Measurements from ENCODE around the gene TBX6.
"Not testable (repeated sequence)": the region's sequence is repeated elsewhere in the genome, so short reads cannot be mapped to it uniquely, and the experiment has no call there.

Gene TBX6

DNA sequence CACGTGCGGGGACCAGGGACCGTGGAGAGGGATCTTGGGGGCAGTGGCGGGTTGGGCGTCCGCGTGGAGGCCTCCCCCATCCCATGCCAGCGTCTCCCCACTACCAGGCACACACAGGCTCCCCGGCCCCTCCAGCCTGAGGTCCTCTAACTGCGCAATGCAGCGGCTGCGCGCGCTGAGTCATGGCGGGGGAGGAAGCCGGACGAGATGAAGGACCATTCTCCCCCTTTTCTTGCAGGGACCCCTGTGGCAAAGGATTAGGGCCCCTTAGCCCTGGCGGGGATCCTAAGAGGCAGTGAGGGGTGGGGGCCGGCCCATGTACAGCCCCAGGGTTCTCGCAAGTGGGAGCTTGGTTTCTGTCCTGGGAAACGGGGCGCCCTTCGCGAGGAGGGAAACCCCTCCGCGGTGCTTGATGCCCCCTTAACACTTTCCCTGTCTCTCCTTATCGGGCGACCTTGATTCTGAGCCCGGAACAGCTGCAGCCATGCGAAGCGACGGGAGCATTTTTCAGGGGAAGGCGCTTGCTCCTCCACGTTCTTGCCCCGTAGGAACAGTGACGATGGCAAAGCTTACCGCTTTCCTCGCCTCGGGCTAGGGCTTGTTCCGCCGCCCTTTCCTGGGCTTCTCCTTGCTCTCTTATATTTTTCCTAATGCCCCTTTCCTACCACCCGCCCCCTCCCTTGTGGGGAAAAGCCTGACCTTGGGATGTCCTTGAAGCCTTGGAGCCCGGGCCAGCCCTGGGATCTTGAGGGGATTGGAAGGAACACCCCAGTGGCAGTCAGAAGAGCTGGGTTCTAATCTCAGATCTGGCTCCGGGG, 25.6 kb downstream of the TBX6 start:
- no peak for DNase-seq (ENCODE audit: low spot score)

DNA sequence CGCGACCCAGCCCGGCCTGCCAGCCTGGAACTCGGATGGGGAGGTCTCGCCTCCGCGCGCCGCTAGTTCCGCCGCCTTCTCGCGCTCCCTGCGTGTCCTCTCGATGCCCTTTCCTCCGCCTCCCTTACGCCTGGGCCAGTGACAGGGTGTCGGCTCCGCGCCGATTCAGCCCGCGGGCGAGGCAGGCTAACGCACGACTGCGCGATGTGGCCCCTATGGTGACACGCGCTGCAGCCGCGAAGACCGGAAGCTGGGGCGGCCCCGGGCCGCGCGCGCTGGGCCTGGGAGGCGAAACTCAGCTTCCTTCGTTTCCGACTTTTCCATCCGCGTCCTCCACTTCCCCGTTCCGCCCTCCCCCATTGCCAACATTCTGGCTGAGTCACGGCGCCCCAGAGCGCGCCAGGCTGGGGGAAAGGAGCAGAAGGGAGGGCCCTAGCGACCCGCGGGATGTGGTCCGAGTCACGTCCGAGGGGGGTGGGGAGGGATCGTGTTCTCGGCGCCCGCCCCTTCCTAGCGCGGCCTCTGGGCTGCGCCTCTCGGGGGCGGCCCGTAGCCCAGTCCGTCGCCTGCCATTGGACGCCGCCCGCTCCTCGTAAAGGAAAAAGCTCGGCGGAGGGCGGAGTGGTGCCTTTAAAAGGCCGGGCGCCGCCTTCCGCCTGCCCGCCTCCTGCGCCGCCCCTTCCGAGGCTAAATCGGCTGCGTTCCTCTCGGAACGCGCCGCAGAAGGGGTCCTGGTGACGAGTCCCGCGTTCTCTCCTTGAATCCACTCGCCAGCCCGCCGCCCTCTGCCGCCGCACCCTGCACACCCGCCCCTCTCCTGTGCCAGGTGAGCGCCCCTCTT, 26.4 kb downstream of the TBX6 start, which contains the start of gene ALDOA:
Gene ALDOA, plus strand, starts transcription at position 659 of the 841 bp plus-strand sequence. CDS start 1,138 bp downstream, outside the sequence.
- DNase-seq (ENCODE audit: low spot score) = peak; percentile 95

DNA sequence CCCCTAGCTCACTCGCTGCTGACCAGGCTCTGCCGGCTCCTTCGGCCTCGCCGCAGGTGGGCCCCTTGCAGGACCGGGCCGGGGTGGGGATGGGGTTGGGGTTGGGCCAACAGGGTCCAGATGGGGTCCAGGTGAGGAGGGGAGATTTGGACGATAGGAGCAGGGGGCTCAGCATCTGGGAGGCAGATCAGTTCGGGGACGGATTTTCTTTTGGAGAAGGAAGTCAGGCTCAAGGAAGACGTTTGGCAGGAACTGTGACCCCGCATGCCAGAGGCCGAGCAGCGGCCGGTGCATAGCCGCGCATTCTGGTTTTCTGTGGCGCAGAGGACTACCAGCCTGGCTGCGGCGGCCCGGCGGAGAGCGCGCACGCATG, 27.0 kb downstream of the TBX6 start:
- DNase-seq (ENCODE audit: low spot score) = no peak

DNA sequence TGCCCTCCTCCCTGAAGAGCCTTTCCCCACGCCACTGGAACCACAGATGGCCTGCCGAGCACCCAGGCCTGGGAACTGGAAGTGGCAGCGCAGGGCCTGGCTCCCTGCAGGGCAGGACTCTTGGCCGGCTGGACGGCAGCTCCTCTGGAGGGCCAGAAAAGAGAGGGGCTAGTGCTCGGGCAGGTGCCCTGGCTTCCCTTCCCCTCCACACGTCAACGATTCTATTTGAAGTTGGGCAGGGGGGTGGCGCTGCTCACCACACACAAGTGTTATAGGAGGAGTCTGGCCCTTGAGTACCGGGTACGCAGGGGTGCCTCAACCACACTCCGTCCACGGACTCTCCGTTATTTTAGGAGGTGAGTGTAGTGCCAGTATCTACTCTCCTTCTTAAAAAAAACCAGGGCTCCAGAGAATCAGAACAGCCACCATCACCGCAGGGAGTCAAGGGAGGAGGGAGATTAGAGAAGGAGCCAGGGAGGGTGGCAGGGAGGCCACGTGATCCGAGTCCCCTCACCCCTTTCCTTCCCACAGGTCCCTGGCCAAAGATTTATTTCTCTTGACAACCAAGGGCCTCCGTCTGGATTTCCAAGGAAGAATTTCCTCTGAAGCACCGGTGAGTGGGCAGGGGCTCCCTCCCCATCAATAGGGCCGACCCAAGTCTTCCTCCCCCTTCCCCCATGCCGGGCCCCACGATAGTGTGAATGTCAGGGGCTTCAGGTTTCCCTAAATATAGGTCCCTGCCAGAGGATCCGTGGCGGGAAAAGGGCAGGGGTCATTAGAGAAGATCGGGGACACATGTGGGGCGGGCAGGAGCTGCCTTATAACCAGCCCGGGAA, 27.6 kb downstream of the TBX6 start:
- peak; percentile 76 for DNase-seq (ENCODE audit: low spot score)

DNA sequence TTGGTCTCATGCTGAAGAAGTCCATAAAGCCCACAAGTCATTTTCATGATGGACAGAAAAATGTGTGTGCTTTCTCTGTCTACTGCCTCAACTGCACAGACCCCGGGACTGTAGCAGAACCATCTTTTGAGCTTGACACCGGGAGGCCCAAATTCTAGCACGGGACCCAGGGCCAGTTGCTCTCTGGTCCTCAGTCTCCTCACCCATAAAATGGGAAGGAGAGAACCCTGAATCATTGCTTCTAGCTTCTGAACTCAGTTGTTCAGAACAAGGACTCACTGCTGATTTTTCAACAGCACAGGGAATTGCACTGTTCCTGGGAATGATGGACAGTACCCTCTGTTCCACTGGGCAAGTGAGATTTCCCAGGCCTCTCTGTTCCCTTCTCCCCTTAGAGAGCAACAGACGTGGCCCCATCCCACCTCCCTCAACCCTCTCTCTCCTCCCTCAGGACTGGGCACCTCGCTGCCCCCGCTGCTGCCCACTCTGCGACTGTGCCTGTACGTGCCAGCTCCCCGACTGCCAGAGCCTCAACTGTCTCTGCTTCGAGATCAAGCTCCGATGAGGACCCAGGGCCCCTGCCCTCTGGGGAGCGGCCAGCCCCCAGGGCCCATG, 28.3 kb downstream of the TBX6 start:
- DNase-seq (ENCODE audit: low spot score) = no peak

DNA sequence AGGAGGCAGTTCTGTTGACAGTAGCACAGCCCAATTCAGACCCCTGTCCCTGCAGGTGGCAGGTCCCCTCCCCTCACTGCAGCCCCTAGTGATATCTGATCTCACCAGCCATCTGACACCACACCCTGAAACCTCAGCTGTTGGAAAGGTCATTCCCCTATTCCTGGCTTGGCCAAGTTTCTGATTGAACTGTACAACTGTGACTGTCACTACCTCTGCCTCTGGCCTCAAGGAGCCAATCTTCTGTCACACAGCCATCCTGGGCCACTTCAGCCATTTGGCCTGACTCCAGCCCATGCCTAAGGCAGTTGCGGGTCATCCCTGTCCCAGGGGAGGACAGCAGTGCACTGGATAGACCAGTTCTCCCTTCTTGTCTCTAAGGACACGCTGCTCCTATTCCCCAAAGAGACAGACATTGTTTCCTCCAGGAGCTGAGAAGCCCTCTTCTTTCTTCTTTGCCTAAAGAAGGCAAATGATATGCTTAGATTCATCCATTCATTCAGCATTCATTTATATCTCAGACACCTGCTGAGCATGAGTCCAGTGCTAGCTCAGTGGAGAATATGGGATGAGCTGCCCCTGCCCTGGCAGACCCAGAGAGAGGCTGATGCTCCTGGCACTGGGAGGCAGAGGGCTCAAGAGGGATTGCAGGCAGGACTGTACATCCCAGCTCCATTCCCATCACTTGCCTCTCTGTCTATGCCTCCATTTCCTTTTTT, 30.7 kb downstream of the TBX6 start:
- DNase-seq (ENCODE audit: low spot score) = no peak

DNA sequence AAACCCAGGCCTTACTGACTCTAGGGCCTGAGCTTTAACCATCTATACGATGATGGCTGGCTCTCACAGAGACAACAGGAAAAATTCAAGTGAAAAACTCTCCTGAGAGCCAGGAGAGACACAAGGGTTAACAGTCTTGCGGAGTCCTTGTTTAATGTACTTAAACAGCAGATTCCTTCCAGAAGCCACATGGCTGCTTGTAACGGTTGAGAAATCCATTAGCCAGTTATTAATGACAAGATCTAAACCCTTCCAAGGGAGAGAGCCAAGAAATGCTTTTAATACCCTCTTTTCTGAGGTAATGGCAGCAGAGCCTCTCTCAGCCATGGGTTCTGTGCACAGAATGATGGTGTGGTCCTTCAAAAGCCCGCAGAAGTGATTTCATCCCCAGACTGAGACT, 31.4 kb downstream of the TBX6 start:
- DNase-seq (ENCODE audit: low spot score) = no peak

DNA sequence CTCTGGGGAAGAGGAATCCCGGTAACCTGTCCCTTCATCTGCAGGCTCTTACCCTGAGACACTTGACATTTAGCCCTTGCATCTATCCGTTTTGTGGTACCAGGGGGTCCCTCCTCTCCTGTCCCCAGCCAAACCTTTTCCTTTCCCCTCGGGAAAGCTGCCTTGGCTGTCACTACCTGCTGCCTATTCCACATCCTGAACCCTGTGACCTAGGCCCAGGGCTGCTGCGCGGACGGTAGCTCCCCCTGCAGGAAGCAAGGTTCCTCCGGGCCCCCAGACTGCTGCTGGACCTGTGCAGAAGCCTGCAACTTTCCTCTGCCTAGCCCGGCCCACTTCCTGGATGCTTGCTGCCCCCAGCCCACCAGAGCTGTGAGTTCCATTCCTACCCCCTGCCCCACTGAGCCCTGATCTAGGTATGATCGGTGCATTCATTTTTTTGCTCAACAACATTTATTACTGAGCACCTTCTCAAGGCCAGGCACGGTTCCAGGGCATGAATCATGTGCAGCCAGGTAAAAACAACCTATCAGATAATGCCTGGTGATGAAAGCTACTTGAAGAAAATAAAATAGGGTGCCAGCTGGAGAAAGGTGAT, 36.7 kb downstream of the TBX6 start:
- DNase-seq (ENCODE audit: low spot score) = peak; percentile 43

DNA sequence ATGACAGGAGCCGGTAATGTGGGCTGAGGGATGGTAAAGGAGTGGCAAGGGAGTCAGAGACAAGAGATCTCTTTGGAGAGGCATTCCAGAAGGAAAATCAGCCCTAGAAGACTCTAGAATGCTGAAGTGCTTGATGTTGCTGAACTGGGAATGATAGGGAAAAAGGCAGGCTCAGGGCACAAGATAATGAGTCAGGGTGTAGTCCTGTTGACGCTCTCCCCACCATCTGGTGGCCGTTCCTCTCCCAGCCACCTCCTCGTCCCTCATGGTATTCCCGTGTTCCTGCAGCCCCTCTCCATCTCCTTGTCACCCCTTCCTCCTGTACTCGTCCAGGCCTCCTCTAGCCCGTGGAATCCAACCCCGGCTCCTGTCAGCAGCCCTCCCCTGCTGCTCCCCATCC, 37.3 kb downstream of the TBX6 start:
- no peak for DNase-seq (ENCODE audit: low spot score)

DNA sequence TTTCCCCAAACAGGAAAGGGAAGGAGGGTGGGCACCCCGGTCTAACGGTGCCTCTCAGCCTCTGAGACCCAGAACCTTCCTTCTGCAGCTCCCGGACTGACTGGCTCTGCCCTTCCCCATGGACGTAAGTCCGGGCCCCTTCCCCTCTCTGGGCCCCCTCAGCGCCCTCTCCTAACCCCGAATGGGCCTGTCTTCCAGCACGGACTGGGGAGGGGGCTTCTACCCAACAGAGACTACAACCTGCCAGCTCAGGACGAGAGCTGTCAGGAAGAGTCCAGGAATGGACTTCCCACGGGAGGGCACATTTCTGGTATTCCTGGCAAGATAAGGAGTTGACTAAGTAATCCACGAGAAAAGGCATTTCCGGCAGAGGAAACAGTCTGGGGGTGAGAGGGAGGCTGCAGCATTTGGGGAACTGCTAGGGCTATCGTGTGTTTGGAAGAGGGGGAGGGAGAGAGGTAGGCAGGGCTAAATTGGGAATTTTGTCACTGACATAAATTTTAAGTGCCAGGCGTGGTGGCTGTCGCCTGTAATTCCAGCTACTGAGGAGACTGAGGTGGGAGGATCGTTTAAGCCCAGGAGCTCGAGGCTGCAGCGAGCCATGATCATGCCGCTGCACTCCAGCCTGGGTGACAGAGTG, 38.2 kb downstream of the TBX6 start:
- DNase-seq (ENCODE audit: low spot score) = no peak

DNA sequence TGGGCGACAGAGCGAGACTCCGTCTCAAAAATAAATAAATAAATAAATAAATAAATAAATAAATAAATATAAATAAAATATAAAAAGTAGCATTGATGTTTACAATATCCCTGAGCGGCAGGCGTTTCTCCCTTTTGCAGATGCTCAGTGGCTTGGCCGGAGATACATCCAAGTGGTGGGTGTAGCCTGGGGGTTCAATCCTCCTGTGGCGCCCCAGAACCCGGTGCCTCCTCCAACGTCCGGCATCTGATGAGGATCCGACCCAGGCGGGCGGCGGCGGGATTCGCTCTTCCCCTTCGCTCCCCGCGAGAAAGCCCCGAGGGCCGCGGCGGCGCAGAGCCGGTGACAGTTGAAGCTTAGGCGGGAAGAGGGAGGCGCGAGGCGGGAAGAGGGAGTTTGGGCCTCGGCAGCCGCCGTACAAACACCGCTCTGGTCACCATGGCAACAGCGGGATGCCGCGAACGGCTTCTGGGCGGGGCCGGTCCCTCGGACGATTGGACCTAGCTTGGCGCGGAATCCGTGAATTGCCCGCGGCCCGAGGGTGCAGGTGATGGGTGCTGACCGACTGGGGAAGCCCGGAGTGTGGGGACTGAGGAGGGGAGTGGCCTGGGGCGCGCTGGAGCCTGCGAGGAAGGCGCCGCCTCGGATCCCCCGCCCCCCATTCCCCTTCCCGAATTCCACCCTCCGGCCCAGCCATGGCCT, 38.9 kb downstream of the TBX6 start:
- DNase-seq (ENCODE audit: low spot score) = peak; percentile 85

DNA sequence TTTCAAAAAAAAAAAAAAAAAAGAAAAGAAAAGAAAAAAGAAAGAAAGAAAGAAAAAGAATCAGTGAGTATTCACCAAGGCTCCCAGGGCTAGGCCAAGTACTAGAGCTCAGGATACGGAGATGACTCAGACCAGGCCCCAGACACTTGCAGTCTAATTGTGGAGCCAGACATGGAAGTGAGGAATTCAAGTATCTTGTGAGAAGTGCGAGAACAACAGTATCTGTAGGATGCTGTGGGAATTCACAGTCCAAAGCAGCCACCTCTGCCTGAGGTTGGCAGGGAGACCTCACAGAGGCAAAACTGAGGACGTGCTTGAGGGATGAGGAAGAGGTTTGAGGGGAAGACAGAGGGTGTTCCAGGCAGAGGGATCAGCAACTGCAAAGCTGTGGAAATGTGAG, 40.2 kb downstream of the TBX6 start:
- no peak for DNase-seq (ENCODE audit: low spot score)

DNA sequence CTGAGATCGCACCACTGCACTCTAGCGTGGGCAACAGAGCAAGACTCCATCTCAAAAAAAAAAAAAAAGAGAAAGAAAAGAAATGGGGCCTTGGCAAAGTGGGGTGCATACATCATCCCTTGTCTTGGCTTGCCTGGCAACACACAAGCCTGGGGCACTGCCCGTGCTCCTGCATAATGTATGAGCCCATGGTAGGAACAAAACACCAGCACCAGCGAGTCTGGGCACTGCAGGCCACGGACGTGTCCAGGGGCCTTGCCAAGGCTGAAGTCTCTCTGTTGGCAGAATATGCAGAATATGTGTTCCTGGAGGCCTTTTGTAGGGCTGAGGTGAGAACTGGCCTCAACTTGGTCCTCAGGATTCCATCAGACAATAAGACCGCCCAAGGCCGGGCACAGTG, 41.9 kb downstream of the TBX6 start:
- DNase-seq (ENCODE audit: low spot score) = no peak

DNA sequence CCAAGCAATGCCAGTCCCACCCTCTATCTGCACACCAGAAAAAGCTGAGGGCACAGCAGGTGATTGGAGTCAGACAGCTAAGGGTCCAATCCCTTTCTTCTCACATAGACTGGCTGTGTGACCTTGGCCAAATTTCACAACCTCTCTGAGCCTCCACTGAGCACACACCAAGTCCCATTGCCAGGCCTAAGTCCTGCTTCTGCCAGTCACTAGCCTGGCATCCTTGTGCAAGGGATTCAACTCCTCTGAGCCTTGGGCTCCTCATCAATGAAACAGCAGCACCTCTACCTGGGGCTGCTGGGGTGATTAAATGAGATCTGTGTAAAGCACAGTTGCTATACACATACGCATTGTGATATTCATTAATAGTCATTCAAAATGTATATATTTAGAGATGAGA, 45.1 kb downstream of the TBX6 start:
- DNase-seq (ENCODE audit: low spot score) = no peak

DNA sequence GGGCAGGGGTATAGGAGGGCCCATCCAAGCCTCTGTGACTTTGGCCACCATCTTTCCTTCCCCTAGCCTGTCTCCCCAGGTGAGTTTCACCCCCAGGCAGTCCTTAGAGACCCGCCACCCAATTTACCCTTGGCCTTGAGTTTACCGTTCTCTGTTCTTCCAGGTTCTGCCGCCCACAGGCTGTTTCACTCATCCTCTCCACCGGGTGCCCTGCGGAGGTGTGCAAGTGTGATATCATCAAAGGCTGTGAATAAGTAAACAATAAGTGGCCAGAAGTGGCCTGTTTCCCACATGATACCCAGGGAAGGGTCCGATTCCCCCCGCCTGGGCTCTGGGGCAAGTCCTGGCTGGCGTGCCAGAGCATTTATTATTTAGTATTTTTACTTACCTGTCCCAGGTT, 45.5 kb downstream of the TBX6 start:
- DNase-seq (ENCODE audit: low spot score) = no peak

DNA sequence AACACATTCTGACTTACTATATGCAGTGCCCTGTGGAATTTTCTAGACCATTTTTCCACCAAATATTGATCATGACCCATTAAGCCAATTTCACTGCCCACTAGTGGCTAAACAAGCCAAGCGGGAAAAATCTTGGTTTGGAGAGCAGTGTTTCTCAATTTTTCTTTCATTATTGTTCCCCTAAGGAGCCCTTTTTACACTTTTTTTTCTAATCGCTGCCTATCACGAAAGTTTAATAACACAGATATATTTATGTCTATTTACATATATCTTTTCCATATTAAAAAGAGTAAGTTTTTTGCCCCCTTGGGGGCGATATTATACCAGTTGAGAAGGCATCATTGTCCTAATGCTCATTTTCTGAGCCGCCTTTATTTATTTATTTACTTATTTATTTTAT, 49.9 kb downstream of the TBX6 start:
- DNase-seq (ENCODE audit: low spot score) = peak; percentile 19

DNA sequence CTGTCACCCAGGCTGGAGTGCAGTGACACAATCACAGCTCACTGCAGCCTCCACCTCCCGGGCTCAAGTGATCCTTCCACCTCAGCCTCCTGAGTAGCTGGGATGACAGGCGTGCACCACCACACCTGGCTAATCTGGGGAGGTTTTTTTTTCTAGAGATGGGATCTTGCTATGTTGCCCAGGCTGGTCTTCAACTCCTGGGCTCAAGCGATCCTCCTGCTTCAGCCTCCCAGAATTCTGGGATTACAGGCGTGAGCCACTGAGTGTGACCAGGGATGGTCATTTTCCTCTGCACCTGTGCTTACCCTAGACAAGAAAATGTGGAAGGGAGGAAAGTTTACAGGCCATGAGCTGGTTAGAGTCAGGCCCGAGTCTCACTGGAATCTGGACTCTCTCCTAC, 51.0 kb downstream of the TBX6 start:
- DNase-seq (ENCODE audit: low spot score) = not testable (repeated sequence)

DNA sequence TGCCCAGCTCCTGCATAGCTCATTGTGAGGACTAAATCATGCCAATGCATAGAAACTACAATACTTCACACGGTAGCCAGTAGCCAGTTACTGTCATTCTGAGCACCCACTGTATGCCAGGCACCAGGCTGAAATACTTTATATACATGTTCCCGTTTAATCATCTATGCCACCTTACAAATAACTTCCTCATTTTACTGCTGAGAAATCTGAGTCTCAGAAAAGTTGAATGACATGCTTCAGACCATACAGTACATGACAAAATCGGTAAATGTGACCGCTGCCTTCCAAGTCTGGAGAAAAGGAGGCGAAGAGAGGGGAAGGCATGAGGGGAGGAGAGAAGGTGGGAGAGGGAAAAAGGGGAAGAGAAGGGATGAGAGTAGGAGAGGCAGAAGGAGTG, 51.5 kb downstream of the TBX6 start:
- no peak for DNase-seq (ENCODE audit: low spot score)

Measured in CD4-positive, alpha-beta T cell treated with Interleukin-6 at 100 ng/mL for 8 hours (primary cell).